SK-N-MC (cell line): ENCODE measurements around the gene CCT2.

ENCODE experiments used
- DNase-seq: peaks from one replicate; pipeline ENCODE4 v3.0.0-alpha.2; 2011; ENCODE audit warnings: low read depth, low spot score
- H3K27ac ChIP-seq: fragments of 200-600 bp; sonication (generic); 2 replicates; pipeline ENCODE4 v1.5.1; 2016; ENCODE audit warnings: mixed run types
- H3K36me3 ChIP-seq: fragments of 200-600 bp; sonication (generic); 2 replicates; pipeline ENCODE4 v1.6.1; 2017; ENCODE audit warnings: antibody characterized with exemption, low read length, mixed read lengths; ENCODE audit not compliant: insufficient read depth
- H3K4me3 ChIP-seq: fragments of 200-600 bp; sonication (generic); 2 replicates; pipeline ENCODE4 v1.5.1; 2016
- H3K9ac ChIP-seq: fragments of 200-600 bp; sonication (generic); 2 replicates; pipeline ENCODE4 v1.8.0; 2017; ENCODE audit warnings: mixed run types, mixed read lengths; ENCODE audit not compliant: insufficient read length
- H3K9me3 ChIP-seq: fragments of 200-600 bp; sonication (generic); 2 replicates; pipeline ENCODE4 v1.6.1; 2017; ENCODE audit warnings: low read depth, mild to moderate bottlenecking, antibody characterized with exemption, low read length, moderate library complexity, mixed read lengths
- EZH2 ChIP-seq: fragments of 200-600 bp; sonication (generic); IDR thresholded peaks from one replicate; pipeline ENCODE4 v1.6.1; 2017; ENCODE audit warnings: antibody characterized with exemption
- FOXP2 ChIP-seq: optimal IDR thresholded peaks from 2 replicates; pipeline ENCODE3; 2011; ENCODE audit warnings: mild to moderate bottlenecking, moderate library complexity; ENCODE audit not compliant: insufficient read depth; ENCODE audit errors: extremely low read length, control extremely low read depth
- POLR2AphosphoS5 ChIP-seq: IDR thresholded peaks from 2 replicates; pipeline ENCODE4 v1.6.1; 2012; ENCODE audit warnings: mild to moderate bottlenecking, low read depth, low read length, borderline replicate concordance

The CCT2 gene

GRCh38 chr12:69585189-69586062 lies at the start of gene CCT2:
Gene CCT2, plus strand, starts transcription at chr12:69585459. Its CDS starts 63 bp downstream, at chr12:69585522.
- peak within 1 kb of the TSS; percentile 100 for H3K4me3 ChIP-seq
- H3K27ac ChIP-seq, result peak within 1 kb of the TSS; percentile 95
- H3K9me3 ChIP-seq, result no peaks in the 10 kb centered on the region
- peak; percentile 70 for DNase-seq
- peak within 1 kb of the TSS; percentile 99 for H3K9ac ChIP-seq
- TF ChIP-seq EZH2, result no peak
- TF ChIP-seq POLR2AphosphoS5, result peak; percentile 99
- peaks cover 46% of the 10 kb centered on the region for H3K36me3 ChIP-seq

- H3K36me3 ChIP-seq, result peaks cover 27% of the 10 kb centered on the region
- no peak for DNase-seq
- no peak overlapping the region for H3K4me3 ChIP-seq
- no peak overlapping the region; the same call in 1 of the 2 replicates for H3K27ac ChIP-seq
- no peak overlapping the region for H3K9ac ChIP-seq
- TF ChIP-seq POLR2AphosphoS5 (no peak), FOXP2 (no peak), EZH2 (no peak)
- H3K9me3 ChIP-seq, result 0 out of 2 replicates have a peak, but pooled peaks cover 4% of the 10 kb centered on the region
Observed at GRCh38 chr12:69540987-69541386, 44.3 kb upstream of the CCT2 start.

GRCh38 chr12:69544087-69544486 lies 41.2 kb upstream of the CCT2 start:
- DNase-seq, result no peak
- H3K9ac ChIP-seq, result no peak overlapping the region
- no peak overlapping the region for H3K27ac ChIP-seq
- TF ChIP-seq EZH2, result no peak
- TF ChIP-seq FOXP2, result no peak
- TF ChIP-seq POLR2AphosphoS5, result no peak
- H3K9me3 ChIP-seq, result 0 out of 2 replicates have a peak, but pooled peaks cover 4% of the 10 kb centered on the region
- no peak overlapping the region for H3K4me3 ChIP-seq
- peaks cover 20% of the 10 kb centered on the region for H3K36me3 ChIP-seq

GRCh38 chr12:69545081-69545480 lies 40.2 kb upstream of the CCT2 start:
- peaks cover 20% of the 10 kb centered on the region for H3K36me3 ChIP-seq
- TF ChIP-seq FOXP2, result no peak
- TF ChIP-seq EZH2, result no peak
- no peak for TF ChIP-seq POLR2AphosphoS5
- 0 out of 2 replicates have a peak, but pooled peaks cover 4% of the 10 kb centered on the region for H3K9me3 ChIP-seq
- DNase-seq, result no peak
- no peak overlapping the region for H3K9ac ChIP-seq
- no peak overlapping the region for H3K4me3 ChIP-seq
- no peak overlapping the region for H3K27ac ChIP-seq

GRCh38 chr12:69546693-69547438 lies 38.4 kb upstream of the CCT2 start:
- Histone ChIP-seq H3K4me3 (no peak overlapping the region), H3K9me3 (0 out of 2 replicates have a peak, but pooled peaks cover 4% of the 10 kb centered on the region), H3K27ac (no peak overlapping the region), H3K9ac (no peak overlapping the region), H3K36me3 (peaks cover 14% of the 10 kb centered on the region)
- no peak for DNase-seq
- no peak for TF ChIP-seq FOXP2
- no peak for TF ChIP-seq EZH2
- no peak for TF ChIP-seq POLR2AphosphoS5

- H3K4me3 ChIP-seq, result no peak overlapping the region
- DNase-seq, result no peak
- 0 out of 2 replicates have a peak, but pooled peaks cover 4% of the 10 kb centered on the region for H3K9me3 ChIP-seq
- no peak for TF ChIP-seq FOXP2
- no peak for TF ChIP-seq EZH2
- no peak for TF ChIP-seq POLR2AphosphoS5
- H3K9ac ChIP-seq, result no peak overlapping the region
- H3K27ac ChIP-seq, result no peak overlapping the region
- H3K36me3 ChIP-seq, result peaks cover 5% of the 10 kb centered on the region
Observed at GRCh38 chr12:69548687-69549086, 36.6 kb upstream of the CCT2 start.

- no peak overlapping the region for H3K4me3 ChIP-seq
- H3K27ac ChIP-seq, result no peak overlapping the region
- H3K9me3 ChIP-seq, result no peaks in the 10 kb centered on the region
- no peak for DNase-seq
- H3K36me3 ChIP-seq, result no peaks in the 10 kb centered on the region
- no peak for TF ChIP-seq EZH2
- no peak for TF ChIP-seq POLR2AphosphoS5
- no peak for TF ChIP-seq FOXP2
- H3K9ac ChIP-seq, result no peak overlapping the region
Observed at GRCh38 chr12:69550569-69551350, 34.5 kb upstream of the CCT2 start.

GRCh38 chr12:69553628-69554248 lies 31.5 kb upstream of the CCT2 start:
- Histone ChIP-seq H3K36me3 (no peaks in the 10 kb centered on the region), H3K27ac (peak overlapping the region; percentile 45; the same call in 1 of the 2 replicates), H3K9me3 (no peaks in the 10 kb centered on the region), H3K4me3 (no peak overlapping the region; the same call in 1 of the 2 replicates), H3K9ac (no peak overlapping the region)
- peak; percentile 86 for DNase-seq
- TF ChIP-seq POLR2AphosphoS5 (0 out of 2 replicates have a peak, but pooled peaks have one; percentile 28), FOXP2 (no peak), EZH2 (no peak)
